Cardiac fibroblast (primary cell): ENCODE results near the gene GRPEL1.
"Not testable (repeated sequence)": the region's sequence is repeated elsewhere in the genome, so short reads cannot be mapped to it uniquely, and the experiment has no call there.

ENCODE experiments used
- DNase-seq, 2 donors: peaks; one replicate each; pipeline versions ENCODE4 v3.0.0 to v3.0.0-alpha.2; 2010; ENCODE audit warnings: low read depth in 2 of 2
- H3K4me3 ChIP-seq, 2 donors: replicated peaks in 1 of 2; 1 replicate in 1 of 2; 2 replicates in 1 of 2; pipeline ENCODE4 v1.5.1; 2011; ENCODE audit warnings: low read depth in 2 of 2, low read length in 2 of 2, mild to moderate bottlenecking in 2 of 2, moderate library complexity in 1 of 2
- CTCF ChIP-seq: IDR thresholded peaks from one replicate; pipeline ENCODE4 v1.5.1; 2011; ENCODE audit warnings: low read depth, mild to moderate bottlenecking, low read length, inconsistent platforms

Gene GRPEL1

GRCh38 chr4:7103607-7104365, 35.9 kb upstream of the GRPEL1 start:
- peak overlapping the region; percentile 13 to 56 for H3K4me3 ChIP-seq
- TF ChIP-seq CTCF, result no peak
- DNase-seq, result no peak

- peak overlapping the region; percentile 51 to 56 for H3K4me3 ChIP-seq
Measured at GRCh38 chr4:7103031-7103606, 35.3 kb upstream of the GRPEL1 start.

GRCh38 chr4:7102516-7102909, 34.6 kb upstream of the GRPEL1 start:
- H3K4me3 ChIP-seq, result peak overlapping the region; percentile 51 to 56
- DNase-seq, result not testable (repeated sequence)

More at GRCh38 chr4:7103031-7103606, 35.3 kb upstream of the GRPEL1 start:
- DNase-seq, result peak; percentile 61
- no peak for TF ChIP-seq CTCF

GRCh38 chr4:7101692-7102515, 34.0 kb upstream of the GRPEL1 start:
- peak; percentile 48 to 59 for DNase-seq
- TF ChIP-seq CTCF, result peak; percentile 77
- H3K4me3 ChIP-seq, result no peak overlapping the region

GRCh38 chr4:7096236-7096635, 28.4 kb upstream of the GRPEL1 start:
- DNase-seq, result no peak

GRCh38 chr4:7095611-7096155, 27.8 kb upstream of the GRPEL1 start:
- TF ChIP-seq CTCF, result no peak
- H3K4me3 ChIP-seq, result no peak overlapping the region
- no peak for DNase-seq

More at GRCh38 chr4:7096236-7096635, 28.4 kb upstream of the GRPEL1 start:
- no peak overlapping the region for H3K4me3 ChIP-seq
- no peak for TF ChIP-seq CTCF

- no peak for TF ChIP-seq CTCF
- DNase-seq, result no peak
- H3K4me3 ChIP-seq, result no peak overlapping the region
Measured at GRCh38 chr4:7094916-7095315, 27.1 kb upstream of the GRPEL1 start.
